Inferior parietal cortex (tissue), 1 donor: ENCODE measurements around the gene NUP62.
A peak's percentile ranks its signal among the peaks of the same experiment; 100 is the strongest.

ENCODE experiments used
- DNase-seq: peaks from one replicate; pipeline ENCODE4 v3.0.0-alpha.2; 2016; ENCODE audit errors: extremely low spot score

NUP62 gene

DNA sequence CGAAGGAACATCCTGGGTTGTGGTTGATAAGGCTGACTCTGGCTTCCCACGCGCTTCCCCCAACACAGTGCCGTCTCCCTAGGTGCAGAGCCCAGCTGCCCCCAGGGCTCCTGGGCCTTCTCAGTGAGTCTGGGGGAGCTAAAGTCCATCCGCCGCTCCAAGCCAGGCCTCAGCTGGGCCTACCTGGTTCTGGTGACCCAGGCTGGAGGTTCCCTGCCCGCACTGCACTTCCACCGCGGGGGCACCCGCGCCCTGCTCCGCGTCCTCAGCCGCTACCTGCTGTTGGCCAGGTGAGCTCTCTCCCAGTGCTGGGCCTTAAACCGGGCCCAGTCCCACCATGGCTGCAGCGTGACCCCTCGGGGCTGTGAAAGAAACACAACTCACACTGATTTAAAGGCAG is 48.1 kb downstream of the NUP62 start:
- no peak for DNase-seq

GRCh38 chr19:49880162-49880869 is 49.0 kb downstream of the NUP62 start:
- DNase-seq = no peak

DNA sequence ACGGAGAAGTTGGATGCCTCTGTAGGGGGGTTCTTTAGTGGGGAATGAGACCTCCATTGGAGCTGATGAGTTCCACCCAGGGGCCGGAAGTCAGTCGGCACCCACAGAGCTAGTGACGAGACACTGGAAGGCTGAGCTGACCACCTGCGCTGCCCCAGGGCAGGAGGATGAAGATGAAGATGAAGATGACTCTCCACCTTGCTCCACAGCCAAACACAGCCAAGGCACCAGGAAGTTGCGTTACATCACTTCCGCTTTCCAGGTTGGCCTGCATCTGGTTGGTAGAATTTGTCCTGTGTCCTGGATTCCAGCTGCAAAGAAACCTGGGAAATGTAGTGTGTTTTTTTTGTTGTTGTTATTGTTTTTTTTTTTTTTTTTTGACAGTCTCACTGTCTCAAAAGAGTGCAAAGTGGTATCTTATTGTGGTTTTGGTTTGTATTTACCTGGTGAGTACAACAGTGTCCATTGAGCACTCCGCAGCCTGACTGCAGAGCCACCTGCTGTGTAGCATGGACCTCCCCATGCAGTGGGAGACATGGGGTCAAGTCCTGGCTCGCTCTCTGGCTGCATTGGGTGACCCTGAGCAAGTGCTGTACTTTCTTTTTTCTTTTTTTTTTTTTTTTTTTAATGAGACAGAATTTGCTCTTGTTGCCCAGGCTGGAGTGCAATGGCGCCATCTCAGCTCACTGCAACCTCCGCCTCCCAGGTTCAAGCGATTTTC is 49.9 kb downstream of the NUP62 start:
- DNase-seq = no peak

DNA sequence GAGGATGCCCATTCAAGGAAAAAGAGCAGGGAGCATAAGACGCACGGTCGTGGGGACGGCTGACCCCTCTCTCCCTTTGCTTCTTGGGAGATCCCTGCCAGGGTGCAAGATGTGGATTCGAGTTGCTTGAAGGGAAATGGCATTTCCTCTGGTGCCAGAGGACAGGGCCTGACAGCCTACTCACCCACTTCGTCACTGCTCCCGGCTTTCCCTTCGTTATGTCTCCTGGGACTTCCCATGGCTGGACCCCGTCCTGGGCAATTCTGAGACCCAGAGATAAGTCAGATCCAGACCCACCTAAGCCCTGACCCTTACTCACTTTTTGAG is 50.6 kb downstream of the NUP62 start:
- DNase-seq = no peak

GRCh38 chr19:49877879-49878743 is 51.2 kb downstream of the NUP62 start:
- DNase-seq = peak; percentile 83

DNA sequence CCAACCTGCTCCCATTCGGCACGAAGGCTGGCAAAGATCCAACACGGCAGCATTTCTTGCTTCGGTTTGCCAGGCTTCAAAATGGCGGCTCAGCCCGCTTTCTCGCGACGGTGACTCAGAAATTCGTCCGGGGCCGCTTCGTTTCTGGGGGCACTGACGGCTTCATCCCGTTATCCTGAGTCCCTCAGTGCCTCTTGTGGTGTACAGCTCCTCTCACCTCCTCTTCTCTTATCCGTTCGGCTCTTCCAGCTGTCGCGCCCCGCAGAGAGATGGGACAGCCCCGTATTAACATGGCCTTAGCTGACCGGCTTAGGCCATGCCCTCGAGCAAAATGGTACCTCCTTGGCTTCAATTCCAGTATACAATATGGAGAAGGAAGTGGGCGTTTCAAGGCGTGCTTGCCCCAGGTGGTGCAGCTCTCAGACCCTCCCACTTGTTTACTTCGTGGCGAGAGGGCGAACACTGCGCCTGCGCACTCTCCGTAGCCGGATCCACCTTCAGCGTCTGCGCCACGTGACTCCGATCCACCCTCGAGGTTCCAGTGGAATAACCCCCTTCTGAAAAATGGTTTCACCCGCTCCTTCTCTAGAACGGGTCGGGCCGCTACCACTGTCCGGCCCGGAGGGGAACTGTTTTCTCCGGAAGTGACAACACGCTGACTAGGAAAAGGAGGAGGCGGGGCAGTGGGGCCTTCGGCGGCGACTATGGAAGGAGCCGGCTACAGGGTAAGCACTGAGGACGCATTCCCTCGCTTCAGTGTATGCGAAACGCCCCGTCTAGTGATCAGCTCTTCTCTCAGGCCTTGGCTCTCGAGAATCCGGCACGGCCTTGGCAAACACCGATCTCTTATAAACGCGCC is 52.1 kb downstream of the NUP62 start, which contains the start of the genes AKT1S1 and TBC1D17:
Gene AKT1S1, minus strand, starts transcription at position 336 of the 859 bp plus-strand sequence. CDS start 4,060 bp downstream, outside the sequence.
Gene TBC1D17, plus strand, starts transcription at position 683 of the 859 bp plus-strand sequence. Its CDS starts 22 bp downstream, at position 705.
- peak; percentile 100 for DNase-seq

DNA sequence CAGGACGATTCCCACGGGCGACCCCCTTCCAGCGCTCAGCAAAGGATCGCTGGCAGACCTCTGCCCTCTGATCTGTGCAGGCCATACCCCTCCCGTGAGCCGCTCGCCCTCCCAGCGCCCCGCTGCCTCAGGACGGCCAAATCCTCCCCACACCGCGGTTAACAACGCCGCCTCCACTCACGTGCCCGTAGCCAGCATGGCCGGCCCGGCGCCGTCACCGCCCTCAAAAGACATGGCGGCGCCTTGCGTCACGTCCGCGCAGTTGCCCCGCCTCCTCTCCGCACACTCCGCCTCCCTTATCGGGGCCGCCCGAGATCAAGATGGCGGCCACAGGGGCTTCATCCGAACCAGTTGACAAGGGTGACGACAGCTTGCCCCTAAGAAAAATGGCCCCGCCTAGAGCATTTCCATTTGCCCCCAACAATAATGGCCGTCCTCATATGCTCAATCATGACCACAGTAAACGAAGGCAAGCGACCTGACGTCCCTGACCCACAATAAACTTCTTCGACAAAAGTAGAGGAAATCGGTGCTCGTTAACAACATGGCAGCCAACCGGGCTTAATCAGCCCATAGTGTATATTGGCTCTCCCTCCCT is 52.8 kb downstream of the NUP62 start:
- peak; percentile 99 for DNase-seq

DNA sequence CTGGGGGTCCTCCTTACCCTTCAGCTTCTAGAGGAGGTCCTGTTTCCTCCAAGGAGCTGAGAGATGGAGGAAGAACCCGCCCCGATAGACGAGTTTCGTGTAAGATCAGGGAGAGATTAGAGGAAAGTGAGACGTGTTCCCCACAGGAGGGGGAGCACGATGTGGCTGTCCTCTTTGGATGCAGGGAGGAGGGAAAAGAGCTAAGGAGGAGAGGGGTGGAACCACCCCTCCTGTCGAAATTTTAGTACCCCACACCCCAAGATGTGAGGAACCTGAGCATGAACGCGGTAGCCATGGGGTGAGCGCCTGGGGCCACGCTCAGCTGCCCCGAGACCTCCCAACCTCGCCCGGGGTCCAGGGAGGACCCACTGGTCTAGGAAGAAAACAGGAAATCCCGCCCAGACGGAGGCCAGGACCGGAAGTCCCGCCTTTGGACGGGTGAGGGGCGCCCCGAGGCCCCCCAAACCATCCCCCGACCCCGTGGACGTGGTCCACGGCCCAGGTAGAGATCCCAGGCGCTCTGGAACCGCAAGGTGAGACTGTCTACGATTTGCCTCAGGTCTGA is 53.4 kb downstream of the NUP62 start:
- DNase-seq = peak; percentile 64

GRCh38 chr19:49875177-49875576 is 54.1 kb downstream of the NUP62 start:
- DNase-seq = no peak

DNA sequence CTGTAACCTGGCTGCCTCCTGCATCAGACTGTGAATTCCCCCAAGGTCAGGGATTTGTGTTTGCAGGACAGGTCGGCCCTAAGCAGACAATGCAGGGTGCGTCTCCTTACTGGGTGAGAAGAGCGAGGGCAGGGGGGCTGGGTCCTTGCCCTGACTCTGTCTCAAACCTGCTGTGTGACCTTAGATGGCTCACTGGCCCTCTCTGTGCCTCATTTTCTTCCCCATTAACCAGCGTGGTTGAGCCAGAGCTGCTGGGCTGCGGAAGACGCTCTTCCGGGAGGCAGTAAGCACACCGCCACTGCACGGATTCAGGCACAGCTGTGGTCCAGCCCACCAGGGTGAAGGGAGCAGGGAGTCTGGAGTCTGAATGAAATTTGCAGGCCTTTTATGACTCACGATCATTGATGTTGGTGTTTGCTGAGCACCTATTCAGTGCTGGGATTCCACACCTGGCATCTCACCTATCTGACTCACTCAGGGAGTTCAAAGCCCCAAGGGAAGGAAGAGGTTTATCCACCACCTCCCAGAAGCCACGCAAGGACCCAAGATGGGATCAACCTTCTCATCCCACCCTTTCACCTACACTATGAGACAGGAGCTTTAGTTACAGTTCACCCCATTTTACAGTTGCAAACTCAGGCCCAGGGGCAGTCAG is 54.7 kb downstream of the NUP62 start:
- DNase-seq = no peak

DNA sequence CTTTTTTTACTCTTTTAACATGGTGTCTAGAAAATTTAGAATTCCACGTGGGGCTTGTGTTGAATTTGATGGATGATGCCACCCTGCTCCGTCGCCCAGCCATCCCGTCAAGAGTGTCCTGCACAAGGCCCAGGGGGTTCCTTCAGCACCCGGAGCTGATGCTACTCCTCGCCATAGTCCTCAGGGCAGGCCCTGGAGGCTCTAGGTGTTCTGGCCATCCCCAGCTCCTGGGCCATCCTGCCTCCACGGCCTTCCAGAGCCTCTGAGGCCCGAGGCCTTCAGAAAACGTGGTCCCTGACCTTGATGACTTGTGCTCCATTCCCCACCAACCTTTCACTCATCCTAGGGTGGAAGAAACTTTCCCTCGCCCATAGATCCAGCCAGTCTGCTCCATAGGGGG is 55.5 kb downstream of the NUP62 start:
- no peak for DNase-seq

GRCh38 chr19:49873129-49873521 is 56.2 kb downstream of the NUP62 start:
- no peak for DNase-seq

DNA sequence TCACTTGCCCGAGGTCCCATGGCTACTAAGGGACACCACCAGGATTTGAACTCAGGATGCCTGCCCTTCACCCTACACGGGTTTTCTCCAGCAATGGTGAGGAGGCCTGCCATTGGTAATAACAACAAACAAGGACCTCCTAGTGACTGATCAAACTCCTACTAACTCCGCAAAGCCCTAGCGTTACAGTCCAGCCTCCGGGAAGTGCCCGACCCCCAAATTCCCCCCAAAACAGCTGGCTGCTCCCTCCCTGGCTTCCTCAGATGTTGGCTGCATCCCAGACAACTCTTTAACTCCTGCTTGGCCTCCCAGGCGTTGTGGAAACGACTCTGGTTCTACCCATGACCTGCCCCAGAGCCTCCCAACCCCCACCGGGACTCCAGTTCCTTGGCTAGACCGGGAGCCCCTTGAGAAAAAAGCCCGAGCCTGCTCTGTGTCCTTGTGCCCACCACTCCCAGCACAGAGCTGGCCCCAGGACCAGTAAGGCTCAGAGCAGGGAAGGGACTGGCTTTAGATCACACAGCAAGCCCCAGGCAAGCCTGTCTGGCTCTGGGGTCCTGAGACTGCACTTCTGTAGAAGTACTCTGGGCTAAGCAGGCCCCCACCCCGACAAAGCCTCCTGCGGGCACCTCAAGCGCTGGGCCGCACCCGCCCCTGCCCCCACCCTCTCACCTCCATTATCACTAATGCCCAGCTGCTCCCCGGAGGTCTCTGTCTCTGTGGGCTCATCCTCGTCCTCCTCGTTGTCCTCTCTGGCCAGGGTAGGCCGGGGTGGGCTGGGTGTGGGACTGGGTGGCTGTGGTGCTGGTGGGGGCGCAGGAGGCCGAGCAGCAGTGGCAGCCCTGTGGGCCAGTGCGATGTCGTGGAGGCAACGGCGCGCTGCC is 56.8 kb downstream of the NUP62 start:
- no peak for DNase-seq

GRCh38 chr19:49871349-49871985 is 57.8 kb downstream of the NUP62 start:
- DNase-seq = no peak

DNA sequence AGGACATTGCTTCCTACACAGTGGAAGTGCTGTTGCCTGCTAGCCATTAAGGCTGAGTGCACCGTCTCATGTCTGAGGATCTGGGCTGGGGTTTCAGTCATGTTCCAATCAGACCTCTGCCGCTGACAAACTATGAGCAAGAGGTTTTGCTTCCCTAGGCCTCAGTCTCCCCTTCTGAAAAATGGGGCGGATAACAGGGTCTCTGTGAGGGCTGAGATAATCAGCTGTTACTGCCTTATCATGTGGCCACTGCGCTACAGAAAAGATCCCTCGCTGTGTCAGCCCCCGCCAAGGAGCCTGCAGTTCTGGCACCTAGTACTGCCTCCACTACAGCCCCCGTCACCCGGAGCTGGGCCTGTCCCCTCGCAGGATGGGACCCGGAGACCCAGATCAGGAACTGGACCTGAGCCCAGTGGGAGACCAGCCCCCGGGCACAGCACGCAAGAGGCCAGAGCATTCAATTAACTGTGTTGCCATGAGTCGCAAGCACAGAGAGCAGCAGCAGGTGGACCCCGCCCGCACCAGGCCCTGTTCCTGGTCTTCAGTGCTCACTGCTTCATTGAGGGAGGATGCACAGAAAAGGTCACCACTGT is 58.9 kb downstream of the NUP62 start:
- no peak for DNase-seq

DNA sequence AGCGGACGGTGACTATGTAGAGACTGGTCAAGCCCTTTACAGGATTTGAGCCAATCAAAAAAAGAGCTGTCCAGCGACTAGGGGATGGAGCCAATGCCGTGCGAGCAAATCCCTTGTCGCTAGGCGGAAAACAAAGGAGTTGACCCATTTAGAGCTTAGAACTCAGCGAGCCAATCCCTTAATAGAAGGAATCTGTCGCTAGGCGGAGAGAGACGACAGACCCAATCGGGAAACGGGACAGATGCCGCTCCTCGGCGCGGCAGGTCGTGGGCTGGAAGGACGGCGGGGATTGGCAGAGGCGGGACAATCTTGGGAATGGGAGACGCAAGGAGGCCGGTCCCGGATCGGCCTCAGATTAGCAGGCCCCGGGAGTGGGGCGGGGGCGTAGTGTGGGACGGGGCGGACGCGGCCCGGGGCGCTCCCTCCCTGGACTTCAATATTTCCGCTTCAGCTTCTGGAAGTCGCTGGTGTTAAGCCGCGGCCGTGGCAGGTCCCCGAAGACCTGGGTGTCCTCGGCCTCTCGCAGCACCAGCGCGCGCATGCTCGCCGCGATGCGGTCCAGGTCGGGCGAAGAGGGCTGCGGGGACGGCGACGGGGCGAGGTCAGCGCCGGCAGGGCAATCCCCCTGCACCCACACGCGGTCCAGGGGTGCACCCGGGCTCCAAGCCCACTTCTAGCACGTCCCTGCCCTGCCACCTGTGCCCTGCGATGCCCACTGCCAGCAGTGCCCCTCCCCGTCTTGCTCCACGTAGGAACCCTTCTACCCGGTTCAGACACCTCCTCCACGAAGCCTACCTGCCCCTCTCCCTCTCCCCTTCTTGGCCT is 59.6 kb downstream of the NUP62 start:
- peak; percentile 100 for DNase-seq

DNA sequence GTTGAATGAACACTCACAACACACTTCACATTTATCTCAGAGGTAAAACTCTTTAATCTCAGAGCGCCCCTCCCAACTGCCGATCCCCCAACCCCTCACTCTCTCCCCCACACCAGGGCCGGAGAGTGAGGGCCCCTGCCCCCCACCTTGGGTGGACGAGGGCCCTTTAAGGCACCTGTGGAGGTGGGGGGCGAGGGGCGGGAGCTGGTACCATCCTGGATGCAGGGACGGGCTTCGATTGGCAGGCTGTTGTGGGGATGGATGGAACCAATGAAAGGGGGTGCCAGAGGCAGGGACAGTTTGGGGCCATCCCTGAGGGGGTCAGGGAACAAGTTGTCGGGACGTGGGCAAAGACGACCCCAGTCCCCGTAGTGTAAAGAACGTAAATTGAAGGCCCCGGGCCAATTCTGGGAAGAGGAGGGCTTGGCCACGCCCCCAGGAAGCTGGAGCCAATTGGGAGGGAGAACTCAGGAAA is 60.3 kb downstream of the NUP62 start:
- no peak for DNase-seq
